K562 (cell line): ENCODE measurements around the gene DRD2. TPM values are rescaled to one million over a fixed set of nuclear protein-coding genes. Genes with fewer than 3 reads are reported as not detected.

ENCODE experiments used
- ATAC-seq: fragments of 200-7000 bp; cut with Tn5 transposase; 3 replicates; pipeline ENCODE4 v1.9.1; 2020; ENCODE audit warnings: moderate library complexity
- BruUV-seq: library from RNA; stranded (reverse); fragments of 400-500 nt; replicated peaks from 2 replicates; lab custom pipeline; 2021; lab: Mats Ljungman, UMichigan
- CTCF ChIA-PET: fragments of 300-600 bp; formaldehyde crosslinking; extraction: SDS; loops from one replicate; lab custom pipeline; 2021; ENCODE audit warnings: low intra/inter-chr PET ratio; lab: Yijun Ruan, JAX
- POLR2A ChIA-PET: fragments of 300-600, 350-650 bp; sonication (Branson Sonifier 250); formaldehyde crosslinking; extraction: SDS; loops from one replicate; lab custom pipeline; 2021; ENCODE audit warnings: antibody characterized with exemption, inconsistent platforms; lab: Yijun Ruan, JAX
- DNase-seq, 4 experiments: peaks; one replicate each; pipeline versions ENCODE4 v3.0.0 to v3.0.0-alpha.2; 2011 to 2018; ENCODE audit warnings: low spot score in 3 of 4, mixed read lengths in 3 of 4; ENCODE audit errors: extremely low read depth in 1 of 4
- FAIRE-seq: peaks from 2 replicates; lab custom pipeline; 2011; peaks lifted over from hg19 to GRCh38; lab: Jason Lieb, UNC
- H2AFZ ChIP-seq: 2 replicates; pipeline ENCODE4 v1.6.0; 2011; ENCODE audit warnings: low read depth, low read length, control low read depth, inconsistent platforms
- H3K27ac ChIP-seq: fragments of 200-600 bp; 3 replicates; pipeline ENCODE4 v1.8.0; 2011; ENCODE audit warnings: low read depth, mild to moderate bottlenecking, control low read depth, inconsistent platforms, low read length, moderate library complexity, mixed read lengths; ENCODE audit errors: extremely low read depth
- H3K27me3 ChIP-seq, 2 experiments: fragments of 300-600 bp in 1 of 2; 2 replicates in 1 of 2; 3 replicates in 1 of 2; pipeline versions ENCODE4 v1.6.0 to v1.8.0; 2011; ENCODE audit warnings: inconsistent platforms in 2 of 2, low read length in 2 of 2, mild to moderate bottlenecking in 1 of 2, mixed read lengths in 1 of 2, moderate library complexity in 1 of 2; ENCODE audit not compliant: control insufficient read depth in 2 of 2, insufficient read depth in 2 of 2
- H3K36me3 ChIP-seq: fragments of 300-600 bp; 3 replicates; pipeline ENCODE4 v1.8.0; 2011; ENCODE audit warnings: mild to moderate bottlenecking, low read length, inconsistent platforms; ENCODE audit not compliant: control insufficient read depth, insufficient read depth
- H3K4me1 ChIP-seq, 2 experiments: fragments of 200-600 bp in 1 of 2; replicated peaks in 1 of 2; 2 replicates in 1 of 2; 3 replicates in 1 of 2; pipeline versions ENCODE4 v1.5.1 to v1.8.0; 2011; ENCODE audit warnings: inconsistent platforms in 2 of 2, low read length in 2 of 2, mild to moderate bottlenecking in 1 of 2, mixed read lengths in 1 of 2, moderate library complexity in 1 of 2; ENCODE audit not compliant: control insufficient read depth in 2 of 2, insufficient read depth in 2 of 2
- H3K4me2 ChIP-seq: 2 replicates; pipeline ENCODE4 v1.6.1; 2011; ENCODE audit warnings: low read length, control low read depth, inconsistent platforms, mixed read lengths; ENCODE audit not compliant: insufficient read depth
- H3K4me3 ChIP-seq: fragments of 200-600 bp; sonication (generic), shearing (Covaris generic); 2 replicates; pipeline ENCODE4 v1.5.1; 2016; ENCODE audit warnings: control low read depth, inconsistent platforms
- H3K79me2 ChIP-seq: fragments of 200-600 bp; 3 replicates; pipeline ENCODE4 v1.8.0; 2011; ENCODE audit warnings: low read length, inconsistent platforms; ENCODE audit not compliant: control insufficient read depth, insufficient read depth
- H3K9ac ChIP-seq, 2 experiments: 2 replicates each; pipeline versions ENCODE4 v1.6.0 to v1.6.1; 2011; ENCODE audit warnings: low read depth in 2 of 2, low read length in 2 of 2, control low read depth in 1 of 2, inconsistent platforms in 1 of 2, mild to moderate bottlenecking in 1 of 2, mixed read lengths in 1 of 2; ENCODE audit not compliant: insufficient read depth in 1 of 2
- H3K9me1 ChIP-seq: one replicate; pipeline ENCODE4 v1.6.0; 2011; ENCODE audit warnings: inconsistent platforms, mild to moderate bottlenecking, low read length, moderate library complexity; ENCODE audit not compliant: control insufficient read depth, insufficient read depth
- H3K9me3 ChIP-seq: replicated peaks from 2 replicates; pipeline ENCODE4 v1.5.1; 2011; ENCODE audit warnings: low read depth, low read length, inconsistent platforms; ENCODE audit not compliant: control insufficient read depth, insufficient read depth
- H4K20me1 ChIP-seq: replicated peaks from 2 replicates; pipeline ENCODE4 v1.6.1; 2011; ENCODE audit warnings: low read length, inconsistent platforms, mixed read lengths; ENCODE audit not compliant: control insufficient read depth, insufficient read depth
- COPS2 ChIP-seq: fragments of 450-650 bp; conservative IDR thresholded peaks from 2 replicates; pipeline ENCODE4 v1.6.1; 2016; ENCODE audit warnings: mild to moderate bottlenecking, moderate library complexity
- CSDE1 ChIP-seq, 2 experiments: fragments of 450-650 bp; IDR thresholded peaks; 2 replicates each; pipeline ENCODE4 v1.6.1; 2016; ENCODE audit warnings: mild to moderate bottlenecking in 1 of 2
- ETV5 ChIP-seq: sonication (generic); formaldehyde crosslinking; IDR thresholded peaks from 2 replicates; pipeline ENCODE4 v1.4.0; 2020; ENCODE audit warnings: low read depth, mild to moderate bottlenecking, missing genetic modification reagents
- FOSL1 ChIP-seq: fragments of 200-800 bp; sonication (Bioruptor generic); conservative IDR thresholded peaks from 2 replicates; pipeline ENCODE4 v1.6.1; 2016; ENCODE audit warnings: missing genetic modification characterization, missing compliant biosample characterization
- GABPB1 ChIP-seq: sonication (generic); formaldehyde crosslinking; IDR thresholded peaks from 2 replicates; pipeline ENCODE4 v1.8.0; 2022; ENCODE audit warnings: mild to moderate bottlenecking, missing genetic modification reagents
- HDAC3 ChIP-seq: fragments of 450-650 bp; IDR thresholded peaks from 2 replicates; pipeline ENCODE4 v1.6.1; 2018; ENCODE audit warnings: borderline replicate concordance, mild to moderate bottlenecking, moderate library complexity; ENCODE audit not compliant: partially characterized antibody
- KAT7 ChIP-seq: sonication (generic); formaldehyde crosslinking; IDR thresholded peaks from 2 replicates; pipeline ENCODE4 v1.8.0; 2022; ENCODE audit warnings: missing genetic modification reagents, mild to moderate bottlenecking, borderline replicate concordance
- PRPF4 ChIP-seq: fragments of 200-400 bp; formaldehyde crosslinking; IDR thresholded peaks from one replicate; pipeline ENCODE4 v1.6.1; 2017; ENCODE audit warnings: low read length, low read depth, mild to moderate bottlenecking; ENCODE audit not compliant: insufficient read depth, poor library complexity, severe bottlenecking
- PURB ChIP-seq: sonication (generic); formaldehyde crosslinking; IDR thresholded peaks from 2 replicates; pipeline ENCODE4 v1.9.0; 2021; ENCODE audit warnings: low read depth, mild to moderate bottlenecking, missing genetic modification reagents
- SAP30 ChIP-seq: fragments of 200-600 bp; sonication (generic); IDR thresholded peaks from 2 replicates; pipeline ENCODE4 v1.6.1; 2012; ENCODE audit warnings: borderline replicate concordance, low read depth, mild to moderate bottlenecking, moderate library complexity, low read length, control low read depth, inconsistent platforms; ENCODE audit not compliant: insufficient read depth, poor library complexity, severe bottlenecking
- SMC3 ChIP-seq: conservative IDR thresholded peaks from 2 replicates; pipeline ENCODE4 v1.6.1; 2011; ENCODE audit warnings: low read depth, low read length, improper control_type of control experiment; ENCODE audit not compliant: insufficient read depth
- TEAD4 ChIP-seq, 2 experiments: sonication (generic) in 1 of 2; formaldehyde crosslinking in 1 of 2; IDR thresholded peaks; 2 replicates each; pipeline versions ENCODE4 v1.6.1 to v1.8.0; 2012 to 2022; ENCODE audit warnings: borderline replicate concordance in 1 of 2, inconsistent platforms in 1 of 2, low read length in 1 of 2, mild to moderate bottlenecking in 1 of 2, missing genetic modification reagents in 1 of 2
- ZNF23 ChIP-seq: fragments of 250-450 bp; sonication (Bioruptor Pico); IDR thresholded peaks from 2 replicates; pipeline ENCODE4 v1.4.0; 2020; ENCODE audit warnings: mild to moderate bottlenecking
- WGBS: fragments of 100-300 bp; shearing (Covaris generic); methylation state at CpG from one replicate; pipeline ENCODE4 v1.1.6; 2016; ENCODE audit warnings: low coverage, mixed read lengths; ENCODE audit not compliant: insufficient coverage; ENCODE audit errors: missing lambda C conversion rate; 5-methylcytosine and 5-hydroxymethylcytosine counted together
- in situ Hi-C: fragments of 300-500 bp; cut with MboI; formaldehyde crosslinking; loops from 4 replicates; pipeline ENCODE4 v1.15.0; 2018; ENCODE audit warnings: inconsistent platforms, mixed read lengths
- intact Hi-C: fragments of 100-400 bp; cut with micrococcal nuclease; formaldehyde crosslinking; loops from 2 replicates; pipeline ENCODE4 v1.14.2; 2022
- polyA plus RNA-seq, 8 experiments: library from polyadenylated mRNA; depleted of rRNA in 4 of 8; stranded (reverse) in 5 of 8; unstranded in 3 of 8; fragments of >200 nt; fragmentation: Nextera tagmentation in 2 of 8; fragmentation: Illumina TruSeq in 1 of 8; extraction: Ambion mirVana in 2 of 8; extraction: Trizol in 1 of 8; gene quantifications; 2 replicates each; pipeline versions ENCODE4 v1.2.1 to v1.2.3, GENCODE V29; 2011 to 2014; ENCODE audit warnings: inconsistent platforms in 1 of 8, missing spikeins in 1 of 8
- total RNA-seq, 7 experiments: library from RNA; depleted of rRNA in 6 of 7; stranded (reverse); fragments of >200 nt in 6 of 7; fragmentation: Illumina TruSeq in 2 of 7; extraction: Trizol in 2 of 7; gene quantifications; 2 replicates each; pipeline versions ENCODE4 v1.2.1 to v1.2.3, GENCODE V29; 2011 to 2021; ENCODE audit warnings: low replicate concordance in 1 of 7
- TF ChIP-seq, protein P1 (sequence below): sonication (generic); formaldehyde crosslinking; IDR thresholded peaks from 2 replicates; pipeline ENCODE4 v1.8.0; 2022; ENCODE audit warnings: missing genetic modification reagents, mild to moderate bottlenecking, borderline replicate concordance
- TF ChIP-seq, protein P2 (sequence below): sonication (generic); formaldehyde crosslinking; IDR thresholded peaks from 2 replicates; pipeline ENCODE4 v1.8.1; 2023; ENCODE audit warnings: mild to moderate bottlenecking, missing genetic modification reagents
- TF ChIP-seq, protein P3 (sequence below): fragments of 250-450 bp; sonication (Bioruptor Pico); IDR thresholded peaks from 2 replicates; pipeline ENCODE4 v1.4.0; 2020; ENCODE audit warnings: borderline replicate concordance

The DRD2 gene
- total and polyA plus RNA-seq, 9 of the 15 experiments (the other 6 are each of a cell fraction or from before 2014, with no cell fraction given): not detected

DNA sequence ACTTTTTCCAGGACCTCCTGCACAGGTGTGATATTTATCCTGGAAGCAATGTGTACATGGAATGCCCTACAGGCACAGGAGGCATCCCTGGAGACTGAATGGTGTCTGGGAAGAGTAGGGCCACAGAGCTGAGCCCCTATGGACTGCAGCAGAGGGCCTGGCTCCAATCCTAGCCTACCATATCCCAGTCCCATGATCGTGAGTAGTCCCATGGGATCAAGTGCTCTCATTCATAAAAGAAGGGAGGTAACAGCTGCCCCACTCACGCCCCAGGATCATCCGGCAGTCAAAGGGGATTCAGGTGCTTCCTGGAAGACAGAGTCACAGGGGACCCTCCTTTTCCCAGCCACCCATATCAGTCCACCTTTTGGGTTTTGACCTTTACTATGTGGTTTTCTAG, 63.7 kb downstream of the DRD2 start:
- Histone ChIP-seq H3K79me2 (no peaks in the 10 kb centered on the region), H3K27ac (no peak overlapping the region), H3K4me2 (no peak overlapping the region), H3K9ac (no peak overlapping the region), H3K27me3 (peaks cover 8 to 78% of the 10 kb centered on the region in 2 experiments; a peak in 3 of 5 replicates), H3K4me3 (no peak overlapping the region), H2AFZ (no peak overlapping the region), H4K20me1 (peaks cover 5% of the 10 kb centered on the region; the same call in 1 of the 2 replicates), H3K36me3 (no peaks in the 10 kb centered on the region), H3K9me3 (no peaks in the 10 kb centered on the region), H3K4me1 (no peaks in the 10 kb centered on the region), H3K9me1 (no peaks in the 10 kb centered on the region)
- no TSS peak for BruUV-seq
- no peak for TF ChIP-seq SAP30
- TF ChIP-seq PRPF4: no peak
- TF ChIP-seq KAT7 (CRISPR knock-in tag): no peak
- TF ChIP-seq, protein P1, sequence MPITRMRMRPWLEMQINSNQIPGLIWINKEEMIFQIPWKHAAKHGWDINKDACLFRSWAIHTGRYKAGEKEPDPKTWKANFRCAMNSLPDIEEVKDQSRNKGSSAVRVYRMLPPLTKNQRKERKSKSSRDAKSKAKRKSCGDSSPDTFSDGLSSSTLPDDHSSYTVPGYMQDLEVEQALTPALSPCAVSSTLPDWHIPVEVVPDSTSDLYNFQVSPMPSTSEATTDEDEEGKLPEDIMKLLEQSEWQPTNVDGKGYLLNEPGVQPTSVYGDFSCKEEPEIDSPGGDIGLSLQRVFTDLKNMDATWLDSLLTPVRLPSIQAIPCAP (CRISPR knock-in tag): no peak
- TF ChIP-seq COPS2: no peak
- no peak for TF ChIP-seq TEAD4 (IDR thresholded peaks at IDR 0.05; ENCODE audit: low read length)
- no peak for TF ChIP-seq TEAD4 (CRISPR knock-in tag; IDR thresholded peaks at IDR 0.05; ENCODE audit: borderline replicate concordance)
- TF ChIP-seq HDAC3: no peak
- TF ChIP-seq, protein P2, sequence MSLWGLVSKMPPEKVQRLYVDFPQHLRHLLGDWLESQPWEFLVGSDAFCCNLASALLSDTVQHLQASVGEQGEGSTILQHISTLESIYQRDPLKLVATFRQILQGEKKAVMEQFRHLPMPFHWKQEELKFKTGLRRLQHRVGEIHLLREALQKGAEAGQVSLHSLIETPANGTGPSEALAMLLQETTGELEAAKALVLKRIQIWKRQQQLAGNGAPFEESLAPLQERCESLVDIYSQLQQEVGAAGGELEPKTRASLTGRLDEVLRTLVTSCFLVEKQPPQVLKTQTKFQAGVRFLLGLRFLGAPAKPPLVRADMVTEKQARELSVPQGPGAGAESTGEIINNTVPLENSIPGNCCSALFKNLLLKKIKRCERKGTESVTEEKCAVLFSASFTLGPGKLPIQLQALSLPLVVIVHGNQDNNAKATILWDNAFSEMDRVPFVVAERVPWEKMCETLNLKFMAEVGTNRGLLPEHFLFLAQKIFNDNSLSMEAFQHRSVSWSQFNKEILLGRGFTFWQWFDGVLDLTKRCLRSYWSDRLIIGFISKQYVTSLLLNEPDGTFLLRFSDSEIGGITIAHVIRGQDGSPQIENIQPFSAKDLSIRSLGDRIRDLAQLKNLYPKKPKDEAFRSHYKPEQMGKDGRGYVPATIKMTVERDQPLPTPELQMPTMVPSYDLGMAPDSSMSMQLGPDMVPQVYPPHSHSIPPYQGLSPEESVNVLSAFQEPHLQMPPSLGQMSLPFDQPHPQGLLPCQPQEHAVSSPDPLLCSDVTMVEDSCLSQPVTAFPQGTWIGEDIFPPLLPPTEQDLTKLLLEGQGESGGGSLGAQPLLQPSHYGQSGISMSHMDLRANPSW (CRISPR knock-in tag): no peak
- TF ChIP-seq, protein P3, sequence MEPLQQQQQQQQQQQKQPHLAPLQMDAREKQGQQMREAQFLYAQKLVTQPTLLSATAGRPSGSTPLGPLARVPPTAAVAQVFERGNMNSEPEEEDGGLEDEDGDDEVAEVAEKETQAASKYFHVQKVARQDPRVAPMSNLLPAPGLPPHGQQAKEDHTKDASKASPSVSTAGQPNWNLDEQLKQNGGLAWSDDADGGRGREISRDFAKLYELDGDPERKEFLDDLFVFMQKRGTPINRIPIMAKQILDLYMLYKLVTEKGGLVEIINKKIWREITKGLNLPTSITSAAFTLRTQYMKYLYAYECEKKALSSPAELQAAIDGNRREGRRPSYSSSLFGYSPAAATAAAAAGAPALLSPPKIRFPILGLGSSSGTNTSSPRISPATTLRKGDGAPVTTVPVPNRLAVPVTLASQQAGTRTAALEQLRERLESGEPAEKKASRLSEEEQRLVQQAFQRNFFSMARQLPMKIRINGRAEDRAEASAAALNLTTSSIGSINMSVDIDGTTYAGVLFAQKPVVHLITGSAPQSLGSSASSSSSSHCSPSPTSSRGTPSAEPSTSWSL (CRISPR knock-in tag): no peak
- no peak for TF ChIP-seq SMC3
- TF ChIP-seq GABPB1 (CRISPR knock-in tag): no peak
- TF ChIP-seq ZNF23 (CRISPR knock-in tag): no peak
- no peak for TF ChIP-seq PURB (CRISPR knock-in tag)
- no peak for TF ChIP-seq CSDE1 (IDR thresholded peaks at IDR 0.05)
- no peak for TF ChIP-seq FOSL1
- TF ChIP-seq ETV5: no peak
- no peak for FAIRE-seq
- ATAC-seq: no peak
- ChIA-PET POLR2A (no interaction called here), CTCF (no interaction called here)
- in situ Hi-C loops (no loop called here), intact Hi-C loops (no loop called here)
- 2% methylated on average over 3 of the region's 3 CpGs for WGBS
- no peak for DNase-seq
